Measurements from ENCODE around the gene KRTAP6-3. TPM values are rescaled to one million over a fixed set of nuclear protein-coding genes. Genes with fewer than 3 reads are reported as not detected.

KRTAP6-3 gene
- total and polyA plus RNA-seq, 2 of the 13 experiments (the other 11 are each of a cell fraction or from before 2014, with no cell fraction given): not detected

DNA sequence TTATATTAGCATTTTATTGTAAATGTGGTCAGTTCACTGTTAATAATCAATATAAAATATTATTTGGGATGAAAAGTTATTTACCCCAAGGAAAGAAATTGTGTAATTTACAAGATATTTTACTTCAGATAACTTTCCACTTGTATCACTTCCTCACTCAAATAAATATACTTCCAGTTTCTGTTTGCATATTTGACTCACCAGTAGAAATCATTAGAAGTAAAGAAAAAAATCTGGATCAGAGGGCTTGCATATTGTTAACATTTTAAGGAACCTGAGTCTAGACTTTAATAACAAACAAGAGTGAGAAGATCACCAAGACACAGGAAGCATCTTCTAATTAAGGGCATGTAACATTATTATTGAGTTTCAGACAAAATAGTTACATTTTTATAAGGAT, 27.8 kb downstream of the KRTAP6-3 start (continued):
- TF ChIP-seq, protein P1, sequence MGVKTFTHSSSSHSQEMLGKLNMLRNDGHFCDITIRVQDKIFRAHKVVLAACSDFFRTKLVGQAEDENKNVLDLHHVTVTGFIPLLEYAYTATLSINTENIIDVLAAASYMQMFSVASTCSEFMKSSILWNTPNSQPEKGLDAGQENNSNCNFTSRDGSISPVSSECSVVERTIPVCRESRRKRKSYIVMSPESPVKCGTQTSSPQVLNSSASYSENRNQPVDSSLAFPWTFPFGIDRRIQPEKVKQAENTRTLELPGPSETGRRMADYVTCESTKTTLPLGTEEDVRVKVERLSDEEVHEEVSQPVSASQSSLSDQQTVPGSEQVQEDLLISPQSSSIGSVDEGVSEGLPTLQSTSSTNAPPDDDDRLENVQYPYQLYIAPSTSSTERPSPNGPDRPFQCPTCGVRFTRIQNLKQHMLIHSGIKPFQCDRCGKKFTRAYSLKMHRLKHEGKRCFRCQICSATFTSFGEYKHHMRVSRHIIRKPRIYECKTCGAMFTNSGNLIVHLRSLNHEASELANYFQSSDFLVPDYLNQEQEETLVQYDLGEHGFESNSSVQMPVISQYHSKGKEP (CRISPR knock-in tag; IDR thresholded peaks at IDR 0.05): no peak
- no peak for TF ChIP-seq SOX13 (IDR thresholded peaks at IDR 0.05)
- no peak for TF ChIP-seq SOX13 (CRISPR knock-in tag; conservative IDR thresholded peaks at IDR 0.05 in 1 of 2, IDR thresholded peaks at IDR 0.05 in 1 of 2)
- no peak for TF ChIP-seq ONECUT2 (CRISPR knock-in tag; IDR thresholded peaks at IDR 0.05)

DNA sequence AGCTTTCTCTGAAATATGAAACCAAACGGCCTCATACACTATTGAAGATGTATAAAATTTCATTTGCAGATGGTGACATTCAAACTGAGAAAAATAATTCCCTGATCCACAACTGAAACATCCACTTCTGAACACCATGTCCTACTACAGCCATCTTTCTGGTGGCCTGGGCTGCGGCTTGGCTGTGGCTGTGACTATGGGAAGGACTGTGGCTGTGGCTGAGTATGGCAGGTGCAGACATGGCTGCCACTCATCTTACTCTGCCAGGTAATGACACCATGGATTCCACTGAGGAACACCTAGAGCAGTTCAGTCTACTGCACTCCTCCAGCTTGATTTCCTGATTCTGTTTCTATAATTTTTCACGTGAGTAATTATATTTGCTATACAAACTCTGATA, 28.3 kb downstream of the KRTAP6-3 start, which contains the start of gene KRTAP20-4:
Gene KRTAP20-4, plus strand, starts transcription at position 106 of the 400 bp plus-strand sequence.
- peaks cover 83% of the 10 kb centered on the region for H3K9me3 ChIP-seq (ENCODE audit: low read length)
- TF ChIP-seq ZNF331 (CRISPR knock-in tag; IDR thresholded peaks at IDR 0.05) (no peak), GTF3A (CRISPR knock-in tag; conservative IDR thresholded peaks at IDR 0.05) (no peak), ZNF737 (CRISPR knock-in tag; IDR thresholded peaks at IDR 0.05; ENCODE audit: borderline replicate concordance) (no peak), PHF5A (CRISPR knock-in tag; IDR thresholded peaks at IDR 0.05; ENCODE audit: low read depth, unreplicated experiment) (no peak)
- TF ChIP-seq, protein P2, sequence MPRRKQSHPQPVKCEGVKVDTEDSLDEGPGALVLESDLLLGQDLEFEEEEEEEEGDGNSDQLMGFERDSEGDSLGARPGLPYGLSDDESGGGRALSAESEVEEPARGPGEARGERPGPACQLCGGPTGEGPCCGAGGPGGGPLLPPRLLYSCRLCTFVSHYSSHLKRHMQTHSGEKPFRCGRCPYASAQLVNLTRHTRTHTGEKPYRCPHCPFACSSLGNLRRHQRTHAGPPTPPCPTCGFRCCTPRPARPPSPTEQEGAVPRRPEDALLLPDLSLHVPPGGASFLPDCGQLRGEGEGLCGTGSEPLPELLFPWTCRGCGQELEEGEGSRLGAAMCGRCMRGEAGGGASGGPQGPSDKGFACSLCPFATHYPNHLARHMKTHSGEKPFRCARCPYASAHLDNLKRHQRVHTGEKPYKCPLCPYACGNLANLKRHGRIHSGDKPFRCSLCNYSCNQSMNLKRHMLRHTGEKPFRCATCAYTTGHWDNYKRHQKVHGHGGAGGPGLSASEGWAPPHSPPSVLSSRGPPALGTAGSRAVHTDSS (CRISPR knock-in tag; conservative IDR thresholded peaks at IDR 0.05): no peak
- TF ChIP-seq, protein P3, sequence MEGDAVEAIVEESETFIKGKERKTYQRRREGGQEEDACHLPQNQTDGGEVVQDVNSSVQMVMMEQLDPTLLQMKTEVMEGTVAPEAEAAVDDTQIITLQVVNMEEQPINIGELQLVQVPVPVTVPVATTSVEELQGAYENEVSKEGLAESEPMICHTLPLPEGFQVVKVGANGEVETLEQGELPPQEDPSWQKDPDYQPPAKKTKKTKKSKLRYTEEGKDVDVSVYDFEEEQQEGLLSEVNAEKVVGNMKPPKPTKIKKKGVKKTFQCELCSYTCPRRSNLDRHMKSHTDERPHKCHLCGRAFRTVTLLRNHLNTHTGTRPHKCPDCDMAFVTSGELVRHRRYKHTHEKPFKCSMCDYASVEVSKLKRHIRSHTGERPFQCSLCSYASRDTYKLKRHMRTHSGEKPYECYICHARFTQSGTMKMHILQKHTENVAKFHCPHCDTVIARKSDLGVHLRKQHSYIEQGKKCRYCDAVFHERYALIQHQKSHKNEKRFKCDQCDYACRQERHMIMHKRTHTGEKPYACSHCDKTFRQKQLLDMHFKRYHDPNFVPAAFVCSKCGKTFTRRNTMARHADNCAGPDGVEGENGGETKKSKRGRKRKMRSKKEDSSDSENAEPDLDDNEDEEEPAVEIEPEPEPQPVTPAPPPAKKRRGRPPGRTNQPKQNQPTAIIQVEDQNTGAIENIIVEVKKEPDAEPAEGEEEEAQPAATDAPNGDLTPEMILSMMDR (CRISPR knock-in tag; IDR thresholded peaks at IDR 0.05): no peak
- POLR2A ChIA-PET: no interaction called here
- H3K79me2 ChIP-seq (ENCODE audit: insufficient read depth, low read length): no peaks in the 10 kb centered on the region
- ATAC-seq: no peak
- 2% methylated on average over 3 of the region's 3 CpGs for WGBS (ENCODE audit: low lambda C conversion rate)
- H3K36me3 ChIP-seq (replicated peaks in 1 of 2; ENCODE audit: control insufficient read depth in 1 of 2, insufficient read depth in 2 of 2, low read length in 2 of 2): no peaks in the 10 kb centered on the region
- FAIRE-seq: no peak
- in situ Hi-C loops (cut with HindIII; ENCODE audit: extremely low pct_ligation_motif_present, low pct_unique_long_range_greater_than_20kb) (no loop called here), intact Hi-C loops (cut with micrococcal nuclease; ENCODE audit: unreplicated experiment) (no loop called here)
- H3K4me3 ChIP-seq (replicated peaks in 1 of 3; ENCODE audit: insufficient read depth in 1 of 3, low read depth in 2 of 3, low read length in 3 of 3): no peak within 1 kb of the TSS
- no peak within 1 kb of the TSS for H2AFZ ChIP-seq (ENCODE audit: low read length)
- H3K9ac ChIP-seq (ENCODE audit: insufficient read depth, low read depth, low read length): no peak within 1 kb of the TSS
- H4K20me1 ChIP-seq (ENCODE audit: insufficient read depth, low read length): no peaks in the 10 kb centered on the region
- no peaks in the 10 kb centered on the region for H3K27me3 ChIP-seq (ENCODE audit: control insufficient read depth in 1 of 2, insufficient read depth in 2 of 2, low read length in 2 of 2)
- no TSS peak for BruUV-seq (replicated peaks)
- no peak within 1 kb of the TSS for H3K27ac ChIP-seq (ENCODE audit: extremely low read length, insufficient read depth, low read length)
- no peaks in the 10 kb centered on the region for H3K4me1 ChIP-seq (ENCODE audit: insufficient read depth, low read length)
- CTCF ChIA-PET (ENCODE audit: low intra/inter-chr PET ratio, low total read pairs): no interaction called here
- no peak within 1 kb of the TSS for H3K4me2 ChIP-seq (ENCODE audit: low read depth, low read length)
- no peak for DNase-seq (ENCODE audit: low spot score)
